SK-N-SH (cell line): Measurements from ENCODE around the gene AGBL4. TPM values are rescaled to one million over a fixed set of nuclear protein-coding genes. Genes with fewer than 3 reads are reported as not detected.

ENCODE experiments used
- CTCF ChIA-PET: fragments of 300-600, 350-600 bp; formaldehyde crosslinking; extraction: SDS; loops from one replicate; lab custom pipeline; 2021; lab: Yijun Ruan, JAX
- POLR2A ChIA-PET: fragments of 350-600 bp; sonication (Branson Sonifier 250); formaldehyde crosslinking; extraction: SDS; loops from one replicate; lab custom pipeline; 2020; ENCODE audit warnings: antibody characterized with exemption, inconsistent platforms; lab: Yijun Ruan, JAX
- DNase-seq: peaks from one replicate; pipeline ENCODE4 v3.0.0; 2012
- H2AFZ ChIP-seq: fragments of 200-600 bp; sonication (generic); 2 replicates; pipeline ENCODE4 v1.8.1; 2016; ENCODE audit warnings: antibody characterized with exemption, mild to moderate bottlenecking, low read depth
- H3F3A ChIP-seq: fragments of 200-600 bp; sonication (generic); replicated peaks from 2 replicates; pipeline ENCODE3; 2016; ENCODE audit warnings: antibody characterized with exemption, mild to moderate bottlenecking; ENCODE audit not compliant: insufficient read depth
- H3K27ac ChIP-seq, 2 experiments: fragments of 200-500 bp in 1 of 2; fragments of 200-600 bp in 1 of 2; sonication (Bioruptor generic) in 1 of 2; sonication (generic), shearing (Covaris generic) in 1 of 2; 2 replicates each; pipeline versions ENCODE4 v1.5.1 to v1.6.1; 2014 to 2016; ENCODE audit warnings: low read depth in 2 of 2, inconsistent platforms in 1 of 2, low read length in 1 of 2, mild to moderate bottlenecking in 1 of 2, mixed read lengths in 1 of 2
- H3K27me3 ChIP-seq: fragments of 200-600 bp; sonication (generic), shearing (Covaris generic); 2 replicates; pipeline ENCODE4 v1.6.1; 2016; ENCODE audit warnings: mixed run types; ENCODE audit not compliant: insufficient read depth
- H3K36me3 ChIP-seq, 2 experiments: fragments of 200-500 bp in 1 of 2; fragments of 200-600 bp in 1 of 2; sonication (Bioruptor generic) in 1 of 2; sonication (generic) in 1 of 2; replicated peaks in 1 of 2; 2 replicates each; pipeline versions ENCODE3 to v1.5.1; 2014 to 2016; ENCODE audit warnings: low read length in 1 of 2, mild to moderate bottlenecking in 1 of 2; ENCODE audit not compliant: insufficient read depth in 2 of 2, control insufficient read depth in 1 of 2
- H3K4me1 ChIP-seq, 2 experiments: fragments of 200-500 bp in 1 of 2; fragments of 200-600 bp in 1 of 2; sonication (Bioruptor generic) in 1 of 2; sonication (generic), shearing (Covaris generic) in 1 of 2; 2 replicates each; pipeline versions ENCODE4 v1.5.1 to v1.6.1; 2014 to 2016; ENCODE audit warnings: low read depth in 1 of 2, low read length in 1 of 2, mixed run types in 1 of 2; ENCODE audit not compliant: insufficient read depth in 2 of 2, control insufficient read depth in 1 of 2
- H3K4me2 ChIP-seq: fragments of 200-600 bp; sonication (generic), shearing (Covaris generic); 2 replicates; pipeline ENCODE4 v1.6.1; 2017; ENCODE audit warnings: mixed run types
- H3K4me3 ChIP-seq, 2 experiments: fragments of 200-500 bp in 1 of 2; fragments of 200-600 bp in 1 of 2; sonication (Bioruptor generic) in 1 of 2; sonication (generic), shearing (Covaris generic) in 1 of 2; 2 replicates each; pipeline versions ENCODE4 v1.5.1 to v1.8.1; 2014 to 2016; ENCODE audit warnings: low read depth in 2 of 2, inconsistent platforms in 1 of 2, low read length in 1 of 2, mild to moderate bottlenecking in 1 of 2, mixed read lengths in 1 of 2, moderate library complexity in 1 of 2
- H3K79me2 ChIP-seq: fragments of 200-600 bp; sonication (generic); 2 replicates; pipeline ENCODE4 v1.8.1; 2017; ENCODE audit warnings: mild to moderate bottlenecking; ENCODE audit not compliant: insufficient read depth
- H3K9ac ChIP-seq: fragments of 200-600 bp; sonication (generic); 2 replicates; pipeline ENCODE4 v1.6.1; 2017; ENCODE audit warnings: mixed run types
- H3K9me2 ChIP-seq: fragments of 200-600 bp; sonication (generic); 2 replicates; pipeline ENCODE4 v1.6.1; 2017; ENCODE audit warnings: mixed run types
- H3K9me3 ChIP-seq: fragments of 200-600 bp; sonication (generic); 2 replicates; pipeline ENCODE4 v1.6.1; 2017; ENCODE audit warnings: mixed run types, mild to moderate bottlenecking, moderate library complexity
- H4K20me1 ChIP-seq: fragments of 200-600 bp; sonication (generic); 2 replicates; pipeline ENCODE4 v1.6.1; 2017; ENCODE audit warnings: mild to moderate bottlenecking, mixed run types; ENCODE audit not compliant: insufficient read depth
- CHD2 ChIP-seq: fragments of 150-350 bp; IDR thresholded peaks from 2 replicates; pipeline ENCODE4 v1.6.1; 2018; ENCODE audit warnings: low read length; ENCODE audit not compliant: partially characterized antibody
- EZH2phosphoT487 ChIP-seq: fragments of 200-600 bp; sonication (generic); IDR thresholded peaks from 2 replicates; pipeline ENCODE4 v1.6.1; 2017; ENCODE audit warnings: low read depth, mixed run types, mild to moderate bottlenecking, antibody characterized with exemption, moderate library complexity, borderline replicate concordance
- FOXM1 ChIP-seq: IDR thresholded peaks from 2 replicates; pipeline ENCODE4 v1.4.0; 2012; ENCODE audit warnings: low read depth, mild to moderate bottlenecking
- MXI1 ChIP-seq: IDR thresholded peaks from 2 replicates; pipeline ENCODE4 v1.6.1; 2012; ENCODE audit warnings: mild to moderate bottlenecking, low read depth, low read length, improper control_type of control experiment
- RAD21 ChIP-seq: IDR thresholded peaks from 2 replicates; pipeline ENCODE4 v1.6.1; 2012; ENCODE audit warnings: mild to moderate bottlenecking, low read length
- RFX5 ChIP-seq: IDR thresholded peaks from 2 replicates; pipeline ENCODE4 v1.6.1; 2012; ENCODE audit warnings: mild to moderate bottlenecking, improper control_type of control experiment, low read length
- SMC3 ChIP-seq: IDR thresholded peaks from 2 replicates; pipeline ENCODE4 v1.6.1; 2012; ENCODE audit warnings: low read depth, low read length, improper control_type of control experiment
- TAF1 ChIP-seq: IDR thresholded peaks from 2 replicates; pipeline ENCODE4 v1.6.1; 2012; ENCODE audit warnings: low read depth, mild to moderate bottlenecking, low read length, moderate library complexity, borderline replicate concordance
- TEAD4 ChIP-seq: IDR thresholded peaks from 2 replicates; pipeline ENCODE4 v1.4.0; 2012; ENCODE audit warnings: mild to moderate bottlenecking, borderline replicate concordance; ENCODE audit not compliant: insufficient read depth
- USF1 ChIP-seq: IDR thresholded peaks from 2 replicates; pipeline ENCODE4 v1.4.0; 2012; ENCODE audit warnings: low read depth, borderline replicate concordance
- WGBS: methylation state at CpG from one replicate; pipeline ENCODE4 v1.1.6; 2017; ENCODE audit warnings: low lambda C conversion rate; 5-methylcytosine and 5-hydroxymethylcytosine counted together
- polyA plus RNA-seq, 3 experiments: library from polyadenylated mRNA; depleted of rRNA; stranded (reverse); fragments of >200 nt; gene quantifications; 2 replicates each; pipeline ENCODE4 v1.2.3, GENCODE V29; 2012
- TF ChIP-seq, protein P1 (sequence below): IDR thresholded peaks from 2 replicates; pipeline ENCODE4 v1.6.1; 2012; ENCODE audit warnings: mild to moderate bottlenecking, low read depth, low read length, moderate library complexity

The AGBL4 gene
- polyA plus RNA-seq, 1 of the 3 experiments (the other 2 are of a cell fraction) = 0.07 TPM

DNA sequence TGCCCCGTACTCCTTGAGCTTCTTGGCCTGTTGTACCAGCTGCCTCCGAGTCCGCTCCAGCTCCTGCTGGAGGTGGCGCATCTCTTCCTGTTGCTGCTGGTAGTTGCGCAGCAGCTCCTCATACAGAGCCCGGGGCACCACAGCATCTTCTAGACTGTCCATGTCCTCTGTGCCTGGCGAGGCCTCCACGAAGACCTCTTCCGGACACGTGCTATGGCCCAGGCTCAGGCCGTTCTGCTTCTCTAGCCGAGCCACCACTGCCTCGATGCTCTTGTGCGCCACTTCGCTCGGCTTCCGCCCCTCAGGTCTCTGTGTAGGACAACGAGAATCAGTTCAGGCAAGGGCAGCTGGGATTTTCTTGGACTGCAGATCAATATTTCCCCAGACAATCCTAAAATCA lies 1264.8 kb downstream of the AGBL4 start:
- H3K4me3 ChIP-seq = no peak overlapping the region
- no peak overlapping the region for H3K4me2 ChIP-seq
- TF ChIP-seq EZH2phosphoT487 = no peak
- no peak for TF ChIP-seq MXI1
- TF ChIP-seq, protein P1, sequence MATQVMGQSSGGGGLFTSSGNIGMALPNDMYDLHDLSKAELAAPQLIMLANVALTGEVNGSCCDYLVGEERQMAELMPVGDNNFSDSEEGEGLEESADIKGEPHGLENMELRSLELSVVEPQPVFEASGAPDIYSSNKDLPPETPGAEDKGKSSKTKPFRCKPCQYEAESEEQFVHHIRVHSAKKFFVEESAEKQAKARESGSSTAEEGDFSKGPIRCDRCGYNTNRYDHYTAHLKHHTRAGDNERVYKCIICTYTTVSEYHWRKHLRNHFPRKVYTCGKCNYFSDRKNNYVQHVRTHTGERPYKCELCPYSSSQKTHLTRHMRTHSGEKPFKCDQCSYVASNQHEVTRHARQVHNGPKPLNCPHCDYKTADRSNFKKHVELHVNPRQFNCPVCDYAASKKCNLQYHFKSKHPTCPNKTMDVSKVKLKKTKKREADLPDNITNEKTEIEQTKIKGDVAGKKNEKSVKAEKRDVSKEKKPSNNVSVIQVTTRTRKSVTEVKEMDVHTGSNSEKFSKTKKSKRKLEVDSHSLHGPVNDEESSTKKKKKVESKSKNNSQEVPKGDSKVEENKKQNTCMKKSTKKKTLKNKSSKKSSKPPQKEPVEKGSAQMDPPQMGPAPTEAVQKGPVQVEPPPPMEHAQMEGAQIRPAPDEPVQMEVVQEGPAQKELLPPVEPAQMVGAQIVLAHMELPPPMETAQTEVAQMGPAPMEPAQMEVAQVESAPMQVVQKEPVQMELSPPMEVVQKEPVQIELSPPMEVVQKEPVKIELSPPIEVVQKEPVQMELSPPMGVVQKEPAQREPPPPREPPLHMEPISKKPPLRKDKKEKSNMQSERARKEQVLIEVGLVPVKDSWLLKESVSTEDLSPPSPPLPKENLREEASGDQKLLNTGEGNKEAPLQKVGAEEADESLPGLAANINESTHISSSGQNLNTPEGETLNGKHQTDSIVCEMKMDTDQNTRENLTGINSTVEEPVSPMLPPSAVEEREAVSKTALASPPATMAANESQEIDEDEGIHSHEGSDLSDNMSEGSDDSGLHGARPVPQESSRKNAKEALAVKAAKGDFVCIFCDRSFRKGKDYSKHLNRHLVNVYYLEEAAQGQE = no peak
- TF ChIP-seq FOXM1 = no peak
- no peak for TF ChIP-seq TAF1
- TF ChIP-seq USF1 = no peak
- TF ChIP-seq CHD2 = no peak
- H3K9me2 ChIP-seq = no peaks in the 10 kb centered on the region
- no peaks in the 10 kb centered on the region for H3F3A ChIP-seq
- no peak overlapping the region for H2AFZ ChIP-seq
- H3K36me3 ChIP-seq = peaks cover 9 to 62% of the 10 kb centered on the region in 2 experiments
- WGBS = 97% methylated on average over 14 of the region's 18 CpGs
- POLR2A ChIA-PET = no interaction called here
- no peak overlapping the region for H3K27ac ChIP-seq
- H3K9me3 ChIP-seq = no peaks in the 10 kb centered on the region
- no peaks in the 10 kb centered on the region for H4K20me1 ChIP-seq
- peaks cover 3 to 9% of the 10 kb centered on the region in 2 experiments; a peak in 3 of 4 replicates for H3K4me1 ChIP-seq
- no peak overlapping the region for H3K9ac ChIP-seq
- H3K27me3 ChIP-seq = no peaks in the 10 kb centered on the region
- no peak for DNase-seq
- no peaks in the 10 kb centered on the region for H3K79me2 ChIP-seq
- CTCF ChIA-PET = no interaction called here

GRCh38 chr1:48757363-48757762 lies 1266.4 kb downstream of the AGBL4 start:
- no peaks in the 10 kb centered on the region for H3K9me2 ChIP-seq
- no peak overlapping the region for H3K9ac ChIP-seq
- H3K4me1 ChIP-seq = peaks cover 3 to 9% of the 10 kb centered on the region in 2 experiments; a peak in 3 of 4 replicates
- no peaks in the 10 kb centered on the region for H3K27me3 ChIP-seq
- CTCF ChIA-PET = interaction anchor here (0.9 to 1.5 kb wide), 3 partner anchors 11 to 60 kb away, joined by 3 to 4 read pairs (median 3); no protein-coding TSS in a partner anchor
- H3K4me3 ChIP-seq = no peak overlapping the region
- no peak for DNase-seq
- H3K9me3 ChIP-seq = no peaks in the 10 kb centered on the region
- TF ChIP-seq TAF1 (no peak), RFX5 (no peak), SMC3 (no peak), TEAD4 (no peak), CHD2 (no peak), RAD21 (no peak)
- H4K20me1 ChIP-seq = no peaks in the 10 kb centered on the region
- H3K4me2 ChIP-seq = no peak overlapping the region
- H3K27ac ChIP-seq = no peak overlapping the region
- H2AFZ ChIP-seq = no peak overlapping the region
- peaks cover 9 to 68% of the 10 kb centered on the region in 2 experiments for H3K36me3 ChIP-seq
- POLR2A ChIA-PET = no interaction called here
- H3K79me2 ChIP-seq = no peaks in the 10 kb centered on the region
- no peaks in the 10 kb centered on the region for H3F3A ChIP-seq
- WGBS = 80% methylated on average over 2 of the region's 2 CpGs
